ENCODE measurements around the gene TEK. TPM values are rescaled to one million over a fixed set of nuclear protein-coding genes. Genes with fewer than 3 reads are reported as not detected.

The TEK gene
- total and polyA plus RNA-seq, 9 of the 15 experiments (the other 6 are each of a cell fraction or from before 2014, with no cell fraction given), result 0.03 to 0.13 (median 0.06) TPM

GRCh38 chr9:27179245-27179865 is 70.3 kb downstream of the TEK start:
- ATAC-seq, result no peak

DNA sequence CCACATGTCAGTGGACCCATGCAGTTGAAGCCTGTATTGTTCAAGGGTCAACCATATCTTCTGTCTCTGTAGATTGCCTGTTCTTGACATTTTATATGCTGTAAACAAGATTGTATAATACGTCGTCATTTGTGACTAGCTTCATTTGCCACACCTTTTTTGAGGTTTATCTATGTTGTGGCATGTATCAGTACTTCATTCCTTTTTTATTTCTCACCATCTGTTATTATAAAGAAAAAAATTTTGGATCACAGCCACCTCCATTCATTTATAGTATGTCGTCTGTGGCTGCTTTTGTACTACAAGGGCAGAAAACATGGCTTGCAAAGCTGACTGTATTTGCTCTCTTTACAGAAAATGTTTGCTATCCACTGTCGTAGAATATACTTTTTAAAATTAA is 72.4 kb downstream of the TEK start:
- no peak overlapping the region for H2AFZ ChIP-seq (ENCODE audit: low read depth, low read length)
- WGBS (ENCODE audit: insufficient coverage, low coverage, missing lambda C conversion rate), result 0% methylated on average over 4 of the region's 4 CpGs
- intact Hi-C loops (cut with micrococcal nuclease) (no loop called here), in situ Hi-C loops (cut with MboI) (no loop called here)
- H3K4me3 ChIP-seq, result no peak overlapping the region
- H4K20me1 ChIP-seq (replicated peaks; ENCODE audit: control insufficient read depth, insufficient read depth, low read length), result no peaks in the 10 kb centered on the region
- no peaks in the 10 kb centered on the region for H3K79me2 ChIP-seq (ENCODE audit: control insufficient read depth, insufficient read depth, low read length)
- no peak for TF ChIP-seq BHLHE40 (IDR thresholded peaks at IDR 0.05; ENCODE audit: low read length)
- TF ChIP-seq ZFP30 (CRISPR knock-in tag; IDR thresholded peaks at IDR 0.05; ENCODE audit: borderline replicate concordance), result no peak
- no peak for TF ChIP-seq NELFE (IDR thresholded peaks at IDR 0.05; ENCODE audit: insufficient read depth, insufficient read length)
- no peak overlapping the region for H3K27ac ChIP-seq (ENCODE audit: extremely low read depth, low read depth, low read length)
- no peaks in the 10 kb centered on the region for H3K9me1 ChIP-seq (ENCODE audit: control insufficient read depth, insufficient read depth, low read length)
- POLR2A ChIA-PET, result no interaction called here
- CTCF ChIA-PET (ENCODE audit: low intra/inter-chr PET ratio), result no interaction called here
- no peaks in the 10 kb centered on the region for H3K36me3 ChIP-seq (ENCODE audit: control insufficient read depth, insufficient read depth, low read length)
- no peak overlapping the region for H3K4me2 ChIP-seq (ENCODE audit: insufficient read depth, low read length)
- BruUV-seq (replicated peaks), result no TSS peak
- ATAC-seq, result no peak
- no peaks in the 10 kb centered on the region for H3K4me1 ChIP-seq (replicated peaks in 1 of 2; ENCODE audit: control insufficient read depth in 2 of 2, insufficient read depth in 2 of 2, low read length in 2 of 2)
- no peaks in the 10 kb centered on the region for H3K27me3 ChIP-seq (ENCODE audit: control insufficient read depth in 2 of 2, insufficient read depth in 2 of 2, low read length in 2 of 2)
- DNase-seq (ENCODE audit: extremely low read depth in 1 of 4, low spot score in 3 of 4), result no peak
- FAIRE-seq, result no peak
- H3K9me3 ChIP-seq (replicated peaks; ENCODE audit: control insufficient read depth, insufficient read depth, low read depth, low read length), result no peaks in the 10 kb centered on the region
- no peak overlapping the region for H3K9ac ChIP-seq (ENCODE audit: insufficient read depth in 1 of 2, low read depth in 2 of 2, low read length in 2 of 2)

More at GRCh38 chr9:27179245-27179865, 70.3 kb downstream of the TEK start:
- no peaks in the 10 kb centered on the region for H3K9me3 ChIP-seq (replicated peaks; ENCODE audit: control insufficient read depth, insufficient read depth, low read depth, low read length)
- ChIA-PET CTCF (ENCODE audit: low intra/inter-chr PET ratio) (no interaction called here), POLR2A (no interaction called here)
- no peak for TF ChIP-seq CBX8 (IDR thresholded peaks at IDR 0.05; ENCODE audit: borderline replicate concordance, extremely low read depth, low read depth, low read length, poor library complexity, severe bottlenecking)
- H3K27ac ChIP-seq (ENCODE audit: extremely low read depth, low read depth, low read length), result no peak overlapping the region
- no peak overlapping the region for H2AFZ ChIP-seq (ENCODE audit: low read depth, low read length)
- no peak overlapping the region for H3K4me2 ChIP-seq (ENCODE audit: insufficient read depth, low read length)
- no peaks in the 10 kb centered on the region for H3K36me3 ChIP-seq (ENCODE audit: control insufficient read depth, insufficient read depth, low read length)
- H3K9ac ChIP-seq (ENCODE audit: insufficient read depth in 1 of 2, low read depth in 2 of 2, low read length in 2 of 2), result no peak overlapping the region
- no TSS peak for BruUV-seq (replicated peaks)
- FAIRE-seq (no peak), DNase-seq (ENCODE audit: extremely low read depth in 1 of 4, low spot score in 3 of 4) (no peak)
- intact Hi-C loops (cut with micrococcal nuclease) (no loop called here), in situ Hi-C loops (cut with MboI) (no loop called here)
- H3K4me1 ChIP-seq (replicated peaks in 1 of 2; ENCODE audit: control insufficient read depth in 2 of 2, insufficient read depth in 2 of 2, low read length in 2 of 2), result no peaks in the 10 kb centered on the region
- 0% methylated on average over 2 of the region's 2 CpGs for WGBS (ENCODE audit: insufficient coverage, low coverage, missing lambda C conversion rate)
- H3K9me1 ChIP-seq (ENCODE audit: control insufficient read depth, insufficient read depth, low read length), result no peaks in the 10 kb centered on the region
- H3K79me2 ChIP-seq (ENCODE audit: control insufficient read depth, insufficient read depth, low read length), result no peaks in the 10 kb centered on the region
- H4K20me1 ChIP-seq (replicated peaks; ENCODE audit: control insufficient read depth, insufficient read depth, low read length), result no peaks in the 10 kb centered on the region
- no peak overlapping the region for H3K4me3 ChIP-seq
- no peaks in the 10 kb centered on the region for H3K27me3 ChIP-seq (ENCODE audit: control insufficient read depth in 2 of 2, insufficient read depth in 2 of 2, low read length in 2 of 2)
